Activated CD8-positive, alpha-beta T cell treated with anti-CD3 and anti-CD28 coated beads for 36 hours (primary cell): ENCODE results near the gene FAM107A. TPM values are rescaled to one million over a fixed set of nuclear protein-coding genes. Genes with fewer than 3 reads are reported as not detected.

Experiments used
- ATAC-seq: fragments of 200-7000 bp; cut with Tn5 transposase; one replicate; pipeline ENCODE4 v1.10.0; 2021; ENCODE audit warnings: mild to moderate bottlenecking, moderate library complexity
- CTCF ChIA-PET: fragments of 350-600 bp; sonication (Branson Sonifier 250); formaldehyde crosslinking; loops from one replicate; lab custom pipeline; 2021; ENCODE audit warnings: antibody characterized with exemption; lab: Charles Lee
- POLR2A ChIA-PET: fragments of 350-600 bp; sonication (Branson Sonifier 250); formaldehyde crosslinking; loops from one replicate; lab custom pipeline; 2021; ENCODE audit warnings: antibody characterized with exemption; lab: Charles Lee
- DNase-seq: peaks from one replicate; pipeline ENCODE4 v3.0.0-alpha.2; 2020
- H3K27ac Mint-ChIP-seq: one replicate; pipeline ENCODE4 v1.8.0; 2021; ENCODE audit warnings: mild to moderate bottlenecking, mixed read lengths
- H3K27me3 Mint-ChIP-seq: one replicate; pipeline ENCODE4 v1.8.0; 2021; ENCODE audit warnings: mixed read lengths
- H3K36me3 Mint-ChIP-seq: one replicate; pipeline ENCODE4 v1.8.0; 2021; ENCODE audit warnings: low read depth, mixed read lengths
- H3K4me1 Mint-ChIP-seq: one replicate; pipeline ENCODE4 v1.8.0; 2021; ENCODE audit warnings: low read depth, mixed read lengths
- H3K4me3 Mint-ChIP-seq: one replicate; pipeline ENCODE4 v1.8.0; 2021; ENCODE audit warnings: mild to moderate bottlenecking, moderate library complexity, mixed read lengths
- H3K9me3 Mint-ChIP-seq: one replicate; pipeline ENCODE4 v1.8.0; 2021; ENCODE audit warnings: mixed read lengths
- CTCF ChIP-seq: fragments of 200-600 bp; IDR thresholded peaks from one replicate; pipeline ENCODE4 v1.8.0; 2022; ENCODE audit warnings: antibody characterized with exemption, mild to moderate bottlenecking
- intact Hi-C: fragments of 100-400 bp; cut with micrococcal nuclease; formaldehyde crosslinking; loops from one replicate; pipeline ENCODE4 v1.10.0; 2022
- total RNA-seq, 2 experiments: library from RNA; stranded (reverse); gene quantifications; one replicate each; pipeline ENCODE4 v1.2.3, GENCODE V29; 2021

Gene FAM107A
- total RNA-seq, 2 experiments from 2014 or later, result not detected

GRCh38 chr3:58594117-58594516, 16.9 kb upstream of the FAM107A start:
- Mint-ChIP-seq H3K9me3 (no peaks in the 10 kb centered on the region), H3K4me1 (no peaks in the 10 kb centered on the region), H3K36me3 (no peaks in the 10 kb centered on the region), H3K27ac (no peak overlapping the region), H3K27me3 (no peaks in the 10 kb centered on the region), H3K4me3 (no peak overlapping the region)
- no peak for DNase-seq
- ATAC-seq, result no peak
- TF ChIP-seq CTCF, result no peak
- POLR2A ChIA-PET, result no interaction called here
- intact Hi-C loops, result no loop called here
- CTCF ChIA-PET, result no interaction called here

DNA sequence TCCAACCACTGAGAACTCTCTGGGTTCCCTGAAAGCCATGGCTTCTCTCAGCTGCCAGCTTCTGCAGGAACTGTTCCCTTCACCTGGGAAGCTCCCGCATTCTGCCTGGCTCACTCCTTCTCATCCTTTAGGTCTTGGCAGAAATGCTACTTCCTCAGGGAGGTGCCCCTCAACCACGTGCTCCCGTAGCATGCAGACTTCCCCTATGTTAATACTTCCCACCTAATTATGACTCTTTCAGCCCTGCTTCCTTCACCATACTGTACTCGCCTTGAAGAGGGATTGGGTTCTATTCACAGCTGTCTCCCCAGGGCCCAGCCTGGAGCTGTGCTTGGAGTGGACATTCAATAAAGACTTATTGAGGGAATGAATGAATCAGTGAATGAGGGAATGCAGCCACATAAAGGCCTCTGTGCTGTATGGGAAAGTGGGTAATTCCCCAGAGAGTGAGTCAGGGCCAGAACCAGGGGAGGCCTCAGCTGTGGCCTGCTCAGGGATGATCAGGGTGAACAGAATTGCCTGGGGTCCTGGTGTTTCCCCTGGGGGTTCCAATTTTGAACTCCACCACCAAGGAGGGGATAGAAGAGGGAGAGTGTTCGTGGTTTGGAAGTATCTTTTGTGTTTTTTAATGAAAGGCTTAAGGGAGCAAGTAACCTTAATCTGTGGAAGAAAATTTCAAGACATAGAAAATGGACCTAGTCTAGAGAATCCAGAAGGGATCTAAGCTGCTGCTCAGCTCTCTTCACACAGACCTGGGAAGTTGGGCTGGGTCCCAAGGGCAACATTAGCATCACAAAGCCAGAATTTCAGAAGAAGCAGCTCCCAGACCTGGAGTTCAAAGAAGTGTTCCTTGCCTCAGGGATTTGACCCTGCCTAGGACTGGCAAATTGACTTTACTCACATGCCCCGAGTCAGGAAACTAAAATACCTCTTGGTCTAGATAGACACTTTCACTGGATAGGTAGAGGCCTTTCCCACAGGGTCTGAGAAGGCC, 14.6 kb upstream of the FAM107A start:
- ChIA-PET CTCF (interaction anchor here (1.0 kb wide), 1 partner anchor 23 kb away, joined by 4 read pairs; no protein-coding TSS in a partner anchor), POLR2A (no interaction called here)
- Mint-ChIP-seq H3K27me3 (peaks cover 11% of the 10 kb centered on the region), H3K9me3 (no peaks in the 10 kb centered on the region), H3K4me3 (no peak overlapping the region), H3K27ac (no peak overlapping the region), H3K36me3 (no peaks in the 10 kb centered on the region), H3K4me1 (no peaks in the 10 kb centered on the region)
- TF ChIP-seq CTCF, result no peak
- intact Hi-C loops, result no loop called here
- ATAC-seq, result no peak
- no peak for DNase-seq

GRCh38 chr3:58588030-58588614, 10.9 kb upstream of the FAM107A start:
- peaks cover 37% of the 10 kb centered on the region for H3K27me3 Mint-ChIP-seq

GRCh38 chr3:58586776-58587192, 9.6 kb upstream of the FAM107A start:
- DNase-seq, result no peak
- peaks cover 39% of the 10 kb centered on the region for H3K27me3 Mint-ChIP-seq
- ChIA-PET CTCF (interaction anchor here (0.9 kb wide), 1 partner anchor 18 kb away, joined by 4 read pairs; no protein-coding TSS in a partner anchor), POLR2A (no interaction called here)
- no peak overlapping the region for H3K4me3 Mint-ChIP-seq
- H3K9me3 Mint-ChIP-seq, result no peaks in the 10 kb centered on the region
- no peak for ATAC-seq
- intact Hi-C loops, result no loop called here
- no peak for TF ChIP-seq CTCF
- no peak overlapping the region for H3K27ac Mint-ChIP-seq
- H3K4me1 Mint-ChIP-seq, result peaks cover 13% of the 10 kb centered on the region
- no peaks in the 10 kb centered on the region for H3K36me3 Mint-ChIP-seq

More at GRCh38 chr3:58588030-58588614, 10.9 kb upstream of the FAM107A start:
- H3K36me3 Mint-ChIP-seq, result no peaks in the 10 kb centered on the region
- no peak overlapping the region for H3K27ac Mint-ChIP-seq
- no peak for ATAC-seq
- TF ChIP-seq CTCF, result no peak
- intact Hi-C loops, result no loop called here
- ChIA-PET CTCF (interaction anchor here (1.6 kb wide), 1 partner anchor 19 kb away, joined by 6 read pairs; no protein-coding TSS in a partner anchor), POLR2A (no interaction called here)
- H3K4me1 Mint-ChIP-seq, result peaks cover 13% of the 10 kb centered on the region
- peak; percentile 19 for DNase-seq
- H3K4me3 Mint-ChIP-seq, result no peak overlapping the region
- H3K9me3 Mint-ChIP-seq, result no peaks in the 10 kb centered on the region
